Neural cell (in vitro differentiated cells): ENCODE data around the gene STAT5B.

ENCODE experiments used
- EP300 ChIP-seq: fragments of 450-650 bp; conservative IDR thresholded peaks from 2 replicates; pipeline ENCODE4 v1.6.1; 2014; ENCODE audit warnings: antibody characterized with exemption, mild to moderate bottlenecking, moderate library complexity; ENCODE audit not compliant: poor library complexity, severe bottlenecking
- TF ChIP-seq, protein P1 (sequence below): fragments of 450-650 bp; IDR thresholded peaks from 2 replicates; pipeline ENCODE4 v1.5.1; 2014; ENCODE audit warnings: antibody characterized with exemption, mild to moderate bottlenecking, moderate library complexity; ENCODE audit not compliant: poor library complexity, severe bottlenecking

DNA sequence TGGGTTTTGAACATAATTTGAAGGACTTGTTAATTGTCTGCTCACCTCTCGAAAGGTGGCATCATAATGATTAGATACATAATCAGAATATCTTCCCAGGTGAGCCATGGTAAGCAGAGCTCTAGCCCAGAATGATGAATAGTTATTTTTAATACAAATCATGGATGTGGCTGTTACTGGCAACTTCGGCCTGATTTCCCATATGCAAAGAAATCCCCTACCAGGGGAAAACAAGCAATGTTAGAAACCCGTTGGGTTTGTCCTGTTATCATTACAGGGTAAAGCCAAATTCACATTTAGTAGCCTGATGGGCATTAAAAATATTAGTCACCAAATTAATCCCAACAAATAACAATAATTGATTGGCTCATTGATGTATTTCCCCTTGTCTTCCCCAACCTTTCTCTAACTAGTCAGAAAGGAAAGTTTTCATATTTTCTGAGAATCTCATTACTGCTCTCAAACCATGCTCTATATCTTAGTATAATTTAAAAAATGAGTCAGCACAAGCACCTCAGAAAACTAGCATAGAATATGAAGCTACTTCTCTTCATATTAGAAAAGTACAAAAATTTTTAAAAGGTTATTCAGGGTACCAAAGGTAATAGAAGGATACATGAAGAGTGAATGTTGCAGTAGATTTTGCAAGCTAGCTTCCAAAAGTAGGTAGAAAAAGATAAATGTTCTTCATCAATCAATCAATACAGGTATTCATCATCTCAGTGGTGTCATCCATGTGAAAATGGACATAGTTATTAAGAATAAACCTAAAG is 5.0 kb downstream of the STAT5B start:
- TF ChIP-seq EP300 = no peak
- TF ChIP-seq, protein P1, sequence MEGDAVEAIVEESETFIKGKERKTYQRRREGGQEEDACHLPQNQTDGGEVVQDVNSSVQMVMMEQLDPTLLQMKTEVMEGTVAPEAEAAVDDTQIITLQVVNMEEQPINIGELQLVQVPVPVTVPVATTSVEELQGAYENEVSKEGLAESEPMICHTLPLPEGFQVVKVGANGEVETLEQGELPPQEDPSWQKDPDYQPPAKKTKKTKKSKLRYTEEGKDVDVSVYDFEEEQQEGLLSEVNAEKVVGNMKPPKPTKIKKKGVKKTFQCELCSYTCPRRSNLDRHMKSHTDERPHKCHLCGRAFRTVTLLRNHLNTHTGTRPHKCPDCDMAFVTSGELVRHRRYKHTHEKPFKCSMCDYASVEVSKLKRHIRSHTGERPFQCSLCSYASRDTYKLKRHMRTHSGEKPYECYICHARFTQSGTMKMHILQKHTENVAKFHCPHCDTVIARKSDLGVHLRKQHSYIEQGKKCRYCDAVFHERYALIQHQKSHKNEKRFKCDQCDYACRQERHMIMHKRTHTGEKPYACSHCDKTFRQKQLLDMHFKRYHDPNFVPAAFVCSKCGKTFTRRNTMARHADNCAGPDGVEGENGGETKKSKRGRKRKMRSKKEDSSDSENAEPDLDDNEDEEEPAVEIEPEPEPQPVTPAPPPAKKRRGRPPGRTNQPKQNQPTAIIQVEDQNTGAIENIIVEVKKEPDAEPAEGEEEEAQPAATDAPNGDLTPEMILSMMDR = no peak
